Right atrium auricular region (tissue), 2 donors: ENCODE results near the gene KLK5. TPM values are rescaled to one million over a fixed set of nuclear protein-coding genes. Genes with fewer than 3 reads are reported as not detected.
A peak's percentile ranks its signal among the peaks of the same experiment; 100 is the strongest.

Experiments
- DNase-seq: peaks from one replicate; pipeline ENCODE4 v3.0.0-alpha.2; 2019; ENCODE audit warnings: low spot score
- H3K27ac ChIP-seq, 2 donors: fragments of 200-600 bp; sonication (generic); 1 replicate in 1 of 2; 2 replicates in 1 of 2; pipeline ENCODE4 v1.5.1; 2016 to 2019
- H3K27me3 ChIP-seq, 2 donors: fragments of 200-600 bp; sonication (generic); one replicate each; pipeline versions ENCODE4 v1.5.1 to v1.6.0; 2017 to 2019
- H3K36me3 ChIP-seq: fragments of 200-600 bp; sonication (generic); one replicate; pipeline ENCODE4 v1.5.1; 2016
- H3K4me1 ChIP-seq, 2 donors: fragments of 200-600 bp; sonication (generic); one replicate each; pipeline versions ENCODE4 v1.5.1 to v1.6.0; 2017 to 2019
- H3K4me3 ChIP-seq, 2 donors: fragments of 200-600 bp; sonication (generic); 1 replicate in 1 of 2; 2 replicates in 1 of 2; pipeline ENCODE4 v1.5.1; 2017 to 2019; ENCODE audit warnings: mild to moderate bottlenecking in 1 of 2, moderate library complexity in 1 of 2
- H3K9me3 ChIP-seq, 2 donors: fragments of 200-600 bp; sonication (generic); one replicate each; pipeline ENCODE4 v1.5.1; 2019
- CTCF ChIP-seq, 2 donors: fragments of 200-600 bp; sonication (generic); IDR thresholded peaks; one replicate each; pipeline ENCODE4 v1.5.1; 2019; ENCODE audit warnings: antibody characterized with exemption in 2 of 2
- total RNA-seq, 2 donors: library from RNA; depleted of rRNA; stranded (reverse); fragments of >200 nt; gene quantifications; one replicate each; pipeline ENCODE4 v1.1.0, GENCODE V29; 2016

Gene KLK5
- total RNA-seq, 2 donors from 2014 or later = 2.6 to 3.1 TPM

GRCh38 chr19:50908336-50908735 is 44.5 kb downstream of the KLK5 start:
- Histone ChIP-seq H3K36me3 (no peaks in the 10 kb centered on the region), H3K4me3 (no peak overlapping the region), H3K27ac (no peak overlapping the region), H3K27me3 (peaks cover 0 to 23% of the 10 kb centered on the region in 2 donors), H3K9me3 (no peaks in the 10 kb centered on the region), H3K4me1 (peaks cover 0 to 7% of the 10 kb centered on the region in 2 donors)
- no peak for DNase-seq
- TF ChIP-seq CTCF (IDR thresholded peaks at IDR 0.05) = no peak

- no peak overlapping the region for H3K27ac ChIP-seq
- peaks cover 0 to 7% of the 10 kb centered on the region in 2 donors for H3K4me1 ChIP-seq
- TF ChIP-seq CTCF (IDR thresholded peaks at IDR 0.05) = peak in 1 of 2 donors; percentile 32
- no peak overlapping the region for H3K4me3 ChIP-seq
- H3K9me3 ChIP-seq = no peaks in the 10 kb centered on the region
- no peak for DNase-seq
- no peaks in the 10 kb centered on the region for H3K36me3 ChIP-seq
- peaks cover 0 to 14% of the 10 kb centered on the region in 2 donors for H3K27me3 ChIP-seq
These were observed 46.6 kb downstream of the KLK5 start for GRCh38 chr19:50906217-50906616.

GRCh38 chr19:50902640-50903039 is 50.2 kb downstream of the KLK5 start:
- no peak overlapping the region for H3K27ac ChIP-seq
- H3K36me3 ChIP-seq = no peaks in the 10 kb centered on the region
- no peaks in the 10 kb centered on the region for H3K4me1 ChIP-seq
- no peaks in the 10 kb centered on the region for H3K27me3 ChIP-seq
- no peak for DNase-seq
- no peak for TF ChIP-seq CTCF (IDR thresholded peaks at IDR 0.05)
- no peaks in the 10 kb centered on the region for H3K9me3 ChIP-seq
- no peak overlapping the region for H3K4me3 ChIP-seq

- Histone ChIP-seq H3K27me3 (no peaks in the 10 kb centered on the region), H3K4me3 (no peak overlapping the region), H3K9me3 (no peaks in the 10 kb centered on the region), H3K27ac (no peak overlapping the region), H3K4me1 (no peaks in the 10 kb centered on the region), H3K36me3 (no peaks in the 10 kb centered on the region)
- no peak for DNase-seq
- TF ChIP-seq CTCF (IDR thresholded peaks at IDR 0.05) = no peak
These were observed 53.3 kb downstream of the KLK5 start for GRCh38 chr19:50899569-50899968.

GRCh38 chr19:50898018-50898417 is 54.8 kb downstream of the KLK5 start:
- H3K27me3 ChIP-seq = no peaks in the 10 kb centered on the region
- no peak for DNase-seq
- no peaks in the 10 kb centered on the region for H3K36me3 ChIP-seq

More at GRCh38 chr19:50898018-50898417, 54.8 kb downstream of the KLK5 start:
- Histone ChIP-seq H3K4me3 (no peak overlapping the region), H3K27ac (no peak overlapping the region), H3K4me1 (no peaks in the 10 kb centered on the region), H3K9me3 (no peaks in the 10 kb centered on the region)
- TF ChIP-seq CTCF (IDR thresholded peaks at IDR 0.05) = no peak
